Rectal smooth muscle tissue (tissue), 1 donor: ENCODE measurements around the gene SH2D1A.
A peak's percentile ranks its signal among the peaks of the same experiment; 100 is the strongest.
"Not testable (repeated sequence)": the region's sequence is repeated elsewhere in the genome, so short reads cannot be mapped to it uniquely, and the experiment has no call there.

ENCODE experiments used
- H3K27ac ChIP-seq: one replicate; pipeline ENCODE4 v1.7.0; 2013; ENCODE audit warnings: low read depth, low read length, inconsistent platforms
- H3K27me3 ChIP-seq: one replicate; pipeline ENCODE4 v1.7.0; 2013; ENCODE audit warnings: low read length; ENCODE audit not compliant: control insufficient read depth, insufficient read depth
- H3K36me3 ChIP-seq: one replicate; pipeline ENCODE4 v1.7.0; 2013; ENCODE audit warnings: low read length; ENCODE audit not compliant: control insufficient read depth, insufficient read depth
- H3K4me1 ChIP-seq: one replicate; pipeline ENCODE4 v1.7.0; 2013; ENCODE audit warnings: low read length; ENCODE audit not compliant: control insufficient read depth, insufficient read depth
- H3K4me3 ChIP-seq: one replicate; pipeline ENCODE4 v1.7.0; 2013; ENCODE audit warnings: low read length
- H3K9ac ChIP-seq: one replicate; pipeline ENCODE4 v1.7.0; 2013; ENCODE audit warnings: low read length

SH2D1A gene

DNA sequence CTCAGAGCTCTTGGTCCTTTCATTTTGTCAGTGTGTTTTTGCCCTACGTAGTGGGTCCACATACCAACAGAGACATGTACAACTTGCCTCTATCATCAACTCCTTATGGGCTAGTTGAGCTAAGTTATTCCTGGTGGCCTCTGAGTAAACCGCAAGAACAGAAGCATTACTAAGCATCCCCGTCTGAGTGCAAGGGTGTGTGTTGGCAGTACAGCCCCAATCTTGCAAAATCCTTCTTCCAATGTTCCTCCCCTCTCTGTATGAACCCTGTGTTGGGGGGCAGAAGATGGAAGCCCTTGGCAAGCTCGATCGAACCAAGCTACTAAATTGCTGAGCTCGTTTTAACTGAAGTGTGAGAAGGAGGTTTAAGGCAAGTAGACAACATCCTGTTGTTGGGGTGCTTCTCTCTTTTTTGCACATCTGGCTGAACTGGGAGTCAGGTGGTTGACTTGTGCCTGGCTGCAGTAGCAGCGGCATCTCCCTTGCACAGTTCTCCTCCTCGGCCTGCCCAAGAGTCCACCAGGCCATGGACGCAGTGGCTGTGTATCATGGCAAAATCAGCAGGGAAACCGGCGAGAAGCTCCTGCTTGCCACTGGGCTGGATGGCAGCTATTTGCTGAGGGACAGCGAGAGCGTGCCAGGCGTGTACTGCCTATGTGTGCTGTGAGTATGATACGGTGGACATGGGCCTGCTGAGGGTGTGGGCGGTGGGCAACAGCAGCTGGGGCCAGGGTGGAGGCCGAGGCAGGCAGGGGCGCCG is at the start of gene SH2D1A:
Gene SH2D1A, plus strand, starts transcription at position 447 of the 760 bp plus-strand sequence. Its CDS starts 80 bp downstream, at position 527.
- Histone ChIP-seq H3K36me3 (no peaks in the 10 kb centered on the region), H3K4me1 (no peaks in the 10 kb centered on the region), H3K9ac (no peak within 1 kb of the TSS), H3K4me3 (peak within 1 kb of the TSS; percentile 29), H3K27ac (no peak within 1 kb of the TSS), H3K27me3 (no peaks in the 10 kb centered on the region)

DNA sequence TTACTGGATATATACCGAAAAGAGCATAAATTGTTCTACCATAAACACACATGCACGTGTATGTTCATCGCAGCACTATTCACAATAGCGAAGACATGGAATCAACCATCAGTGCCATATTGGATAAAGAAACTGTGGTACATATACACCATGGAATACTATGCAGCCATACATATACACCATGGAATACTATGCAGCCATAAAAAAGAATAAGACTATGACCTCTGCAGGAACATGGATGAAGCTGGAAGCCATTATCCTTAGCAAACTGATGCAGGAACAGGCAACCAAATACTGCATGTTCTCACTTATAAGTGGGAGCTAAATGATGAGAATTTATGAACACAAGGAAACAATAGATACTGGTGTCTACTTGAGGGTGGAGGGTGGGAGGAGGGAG is 47.0 kb upstream of the SH2D1A start:
- H3K36me3 ChIP-seq, H3K9ac ChIP-seq, H3K4me1 ChIP-seq, H3K27me3 ChIP-seq, H3K27ac ChIP-seq, H3K4me3 ChIP-seq: not testable (repeated sequence)

DNA sequence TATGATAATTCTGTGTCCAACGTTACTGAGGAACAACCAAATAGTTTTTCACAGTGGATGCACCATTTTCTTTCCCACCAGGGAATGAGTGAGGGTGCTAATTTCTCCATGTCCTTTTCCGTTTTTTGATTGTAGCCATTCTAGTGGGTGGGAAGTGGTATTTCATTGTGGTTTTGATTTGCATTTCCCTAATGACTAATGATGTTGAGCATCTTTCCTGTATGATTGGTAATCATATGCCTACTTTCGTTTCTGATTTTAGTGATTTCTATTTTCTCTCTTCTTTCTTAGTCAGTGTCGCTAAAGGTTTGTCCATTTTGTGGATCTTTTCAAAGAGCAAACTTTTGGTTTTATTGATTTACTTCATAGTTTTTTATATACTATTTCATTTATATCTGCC is 46.0 kb upstream of the SH2D1A start:
- Histone ChIP-seq H3K27ac (no peak overlapping the region), H3K9ac (no peak overlapping the region), H3K36me3 (no peaks in the 10 kb centered on the region), H3K4me1 (no peaks in the 10 kb centered on the region), H3K4me3 (no peak overlapping the region), H3K27me3 (no peaks in the 10 kb centered on the region)

DNA sequence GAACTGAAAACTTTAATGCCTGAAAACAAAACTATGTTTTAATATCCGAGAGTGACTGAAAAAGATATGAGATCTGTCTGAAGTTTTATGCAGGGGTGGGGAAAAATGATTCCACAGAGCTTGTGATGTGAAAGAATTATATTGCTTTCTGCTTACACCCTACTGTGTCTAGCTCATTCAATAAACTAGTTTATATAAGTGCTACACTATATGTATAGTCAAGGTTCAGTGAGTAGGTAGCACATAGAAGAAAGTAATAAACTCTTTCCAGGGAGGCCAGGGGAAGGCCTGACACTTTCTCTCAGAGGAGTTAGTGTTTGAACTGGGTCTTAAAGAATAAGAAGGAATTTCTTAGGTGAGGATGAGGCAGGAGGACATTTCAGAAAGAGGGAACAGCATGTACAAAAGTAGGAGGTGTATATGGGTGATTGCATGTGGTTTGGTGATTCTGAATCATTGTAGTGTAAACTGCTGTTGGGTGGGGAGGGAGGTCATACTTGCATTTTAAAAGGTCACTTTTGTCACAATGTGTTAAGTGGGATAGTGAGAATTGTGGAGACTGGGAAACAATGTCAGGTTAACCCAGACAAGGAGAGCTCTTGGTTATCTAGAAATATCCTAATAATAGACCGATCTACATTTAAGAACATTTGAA is 39.0 kb upstream of the SH2D1A start:
- Histone ChIP-seq H3K9ac (no peak overlapping the region), H3K4me1 (no peaks in the 10 kb centered on the region), H3K27me3 (no peaks in the 10 kb centered on the region), H3K4me3 (no peak overlapping the region), H3K36me3 (no peaks in the 10 kb centered on the region), H3K27ac (no peak overlapping the region)

DNA sequence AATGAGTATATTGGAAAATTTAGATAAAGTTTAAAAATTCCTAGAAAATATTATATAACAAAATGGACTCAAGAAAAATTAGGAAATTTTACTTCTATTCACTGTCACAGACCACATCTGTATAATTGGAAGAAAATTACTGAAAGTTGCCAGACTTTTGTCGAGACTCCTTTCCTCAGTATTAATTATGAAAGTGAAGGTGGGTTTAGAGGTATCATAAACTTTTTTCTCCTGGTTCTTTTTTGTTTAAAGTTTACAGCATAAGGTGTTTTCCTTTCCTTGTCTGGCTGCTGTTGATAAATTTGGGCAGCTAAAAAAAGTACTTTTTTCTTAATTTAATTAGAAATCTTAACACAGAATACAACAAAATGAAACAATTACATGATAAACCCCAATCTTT is 20.6 kb upstream of the SH2D1A start:
- H3K9ac ChIP-seq, result no peak overlapping the region
- no peaks in the 10 kb centered on the region for H3K27me3 ChIP-seq
- no peak overlapping the region for H3K4me3 ChIP-seq
- H3K4me1 ChIP-seq, result no peaks in the 10 kb centered on the region
- no peak overlapping the region for H3K27ac ChIP-seq
- H3K36me3 ChIP-seq, result no peaks in the 10 kb centered on the region

DNA sequence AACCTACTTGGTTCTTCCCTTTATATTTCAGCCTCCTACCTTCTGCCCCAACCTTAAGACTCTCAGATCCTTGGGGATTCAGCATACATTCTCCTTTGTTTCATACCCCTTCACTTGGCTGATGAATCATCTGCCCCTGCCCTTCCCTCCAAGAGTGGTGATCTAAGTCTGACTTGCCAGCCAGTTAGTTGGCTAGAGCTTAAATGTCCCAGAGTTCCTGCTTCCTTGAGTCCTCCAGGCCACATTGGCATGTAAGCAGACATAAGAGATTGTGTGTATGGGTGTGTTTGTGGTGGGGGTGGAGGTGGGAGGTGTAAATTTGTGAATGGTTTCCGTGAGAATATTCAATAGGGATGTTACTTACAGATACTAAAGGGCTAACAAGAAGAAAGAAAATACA is 17.6 kb upstream of the SH2D1A start:
- Histone ChIP-seq H3K4me1 (no peaks in the 10 kb centered on the region), H3K9ac (no peak overlapping the region), H3K27ac (no peak overlapping the region), H3K27me3 (no peaks in the 10 kb centered on the region), H3K36me3 (no peaks in the 10 kb centered on the region), H3K4me3 (no peak overlapping the region)

DNA sequence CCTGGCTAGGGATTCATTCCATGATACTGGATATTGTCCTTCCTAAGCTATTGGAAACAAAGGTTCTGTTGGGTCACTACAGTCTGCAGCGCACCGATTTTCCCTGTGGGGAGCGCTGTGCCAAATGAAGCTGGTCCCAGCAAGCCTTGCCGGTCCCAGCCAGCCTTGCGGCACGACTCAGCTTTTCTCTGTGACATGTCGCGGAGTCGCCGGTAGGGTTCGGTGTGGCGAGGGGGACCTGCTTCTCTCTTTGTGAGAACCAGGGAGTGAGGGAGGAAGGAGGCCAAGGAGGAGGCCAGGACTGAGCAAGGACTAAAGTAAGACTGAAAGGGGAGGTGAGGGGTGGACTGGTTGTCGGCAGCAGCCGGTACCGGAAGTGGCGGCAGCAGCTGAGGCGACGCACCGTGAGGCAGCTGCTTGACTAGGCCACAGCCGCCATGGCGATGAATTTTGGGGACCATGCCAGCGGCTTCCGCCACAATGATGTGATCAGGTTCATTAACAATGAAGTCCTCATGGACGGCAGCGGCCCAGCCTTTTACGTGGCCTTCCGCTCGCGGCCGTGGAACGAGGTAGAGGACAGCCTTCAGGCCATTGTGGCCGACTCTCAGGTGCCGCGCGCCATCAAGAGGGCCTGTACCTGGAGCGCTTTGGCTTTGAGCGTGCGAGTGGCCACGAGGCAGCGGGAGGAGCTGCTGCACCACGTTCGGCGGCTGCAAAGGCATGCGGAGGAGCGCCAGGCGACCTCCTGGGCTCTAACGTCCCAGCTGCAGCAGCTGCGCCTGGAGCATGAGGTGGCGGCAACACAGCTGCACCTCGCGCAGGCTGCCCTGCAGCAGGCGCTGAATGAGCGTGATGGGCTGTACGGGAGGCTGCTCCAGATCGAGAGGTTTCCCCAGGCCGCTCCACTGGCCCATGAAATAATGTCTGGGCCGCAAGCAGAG is 13.6 kb upstream of the SH2D1A start, which contains the start of gene TEX13D:
Gene TEX13D, plus strand, starts transcription at position 180 of the 944 bp plus-strand sequence. Its CDS starts 258 bp downstream, at position 438.
- H3K27me3 ChIP-seq, result no peaks in the 10 kb centered on the region
- no peak within 1 kb of the TSS for H3K27ac ChIP-seq
- no peaks in the 10 kb centered on the region for H3K36me3 ChIP-seq
- H3K4me3 ChIP-seq, result no peak within 1 kb of the TSS
- H3K9ac ChIP-seq, result no peak within 1 kb of the TSS
- no peaks in the 10 kb centered on the region for H3K4me1 ChIP-seq

DNA sequence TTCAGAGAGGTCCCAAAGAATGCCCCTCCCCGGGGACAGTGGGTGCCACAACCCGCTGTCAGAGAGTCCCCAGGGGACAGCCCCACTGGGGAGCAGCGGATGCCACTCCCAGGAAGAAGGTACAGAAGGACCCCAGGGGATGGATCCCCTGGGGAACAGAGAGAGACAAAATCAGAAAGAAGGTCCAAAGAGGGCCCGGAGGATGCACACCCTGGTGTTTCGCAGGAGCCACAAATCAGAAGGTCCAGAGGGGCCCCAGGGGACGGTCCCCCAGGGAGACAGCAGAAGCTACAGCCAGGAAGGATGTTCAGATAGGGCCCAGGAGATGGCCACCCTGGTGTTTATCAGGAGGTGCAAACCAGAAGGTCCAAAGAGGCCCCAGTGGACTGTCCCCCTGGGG is 12.5 kb upstream of the SH2D1A start:
- H3K4me1 ChIP-seq, result no peaks in the 10 kb centered on the region
- no peaks in the 10 kb centered on the region for H3K36me3 ChIP-seq
- no peak overlapping the region for H3K27ac ChIP-seq
- no peaks in the 10 kb centered on the region for H3K27me3 ChIP-seq
- no peak overlapping the region for H3K9ac ChIP-seq
- no peak overlapping the region for H3K4me3 ChIP-seq

DNA sequence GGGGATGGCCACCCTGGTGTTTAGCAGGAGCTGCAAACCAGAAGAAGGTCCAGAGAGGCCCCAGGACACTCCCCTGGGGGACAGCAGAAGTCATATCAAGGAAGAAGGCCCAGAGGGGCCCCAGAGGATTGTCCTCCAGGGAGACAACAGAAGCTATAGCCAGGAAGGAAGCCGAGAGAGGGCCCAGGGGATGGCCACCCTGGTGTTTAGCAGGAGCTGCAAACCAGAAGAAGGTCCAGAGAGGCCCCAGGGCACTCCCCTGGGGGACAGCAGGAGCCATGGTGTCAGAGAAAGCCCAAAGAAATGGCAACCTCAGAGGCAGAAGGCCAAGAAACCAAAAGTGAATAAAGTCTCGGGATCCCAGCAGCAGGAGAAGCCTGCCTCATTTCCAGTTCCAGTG is 11.8 kb upstream of the SH2D1A start:
- H3K4me3 ChIP-seq, H3K9ac ChIP-seq, H3K27ac ChIP-seq, H3K4me1 ChIP-seq, H3K27me3 ChIP-seq, H3K36me3 ChIP-seq: not testable (repeated sequence)

DNA sequence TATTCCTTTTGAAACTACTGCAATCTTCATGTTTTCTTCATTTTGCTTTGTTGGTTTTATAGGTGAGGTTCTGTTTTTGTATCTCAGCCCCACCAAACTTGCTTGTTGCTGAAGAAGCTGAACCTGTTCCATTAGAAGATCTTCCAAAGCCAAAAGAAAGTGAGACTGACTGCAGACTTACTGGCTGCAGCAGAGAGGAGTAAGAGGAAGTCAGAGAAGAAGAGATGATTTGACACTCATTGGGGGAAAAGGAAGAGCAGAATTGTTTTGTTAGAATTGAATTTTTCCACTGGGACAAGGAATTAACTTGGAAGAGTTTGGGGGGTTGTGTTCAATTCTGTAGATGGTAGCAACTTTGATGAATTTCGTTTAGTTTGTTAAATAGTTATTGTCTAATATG is 10.8 kb upstream of the SH2D1A start:
- Histone ChIP-seq H3K36me3 (no peaks in the 10 kb centered on the region), H3K27ac (no peak overlapping the region), H3K27me3 (no peaks in the 10 kb centered on the region), H3K9ac (no peak overlapping the region), H3K4me3 (no peak overlapping the region), H3K4me1 (no peaks in the 10 kb centered on the region)

DNA sequence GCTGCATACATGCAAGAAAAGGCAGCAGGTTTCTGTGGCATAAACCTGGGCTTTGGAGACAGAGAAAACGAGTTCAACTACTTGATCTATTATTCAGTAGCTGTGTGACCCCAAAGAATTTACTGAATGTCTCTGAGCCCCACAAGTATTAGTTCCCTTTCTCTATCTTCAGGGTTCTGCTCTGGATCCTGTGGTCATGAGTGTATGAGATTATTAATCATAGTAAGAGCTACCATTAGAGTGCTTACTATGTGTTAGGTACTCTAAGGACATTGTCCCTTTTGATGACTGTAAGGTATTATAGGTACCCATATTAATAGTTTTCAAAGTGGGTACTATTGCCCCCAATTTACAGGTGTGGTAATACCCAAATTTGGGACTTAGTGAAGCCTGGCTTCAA is 8.4 kb upstream of the SH2D1A start:
- no peaks in the 10 kb centered on the region for H3K4me1 ChIP-seq
- H3K4me3 ChIP-seq, result no peak overlapping the region
- H3K27me3 ChIP-seq, result no peaks in the 10 kb centered on the region
- H3K27ac ChIP-seq, result no peak overlapping the region
- no peak overlapping the region for H3K9ac ChIP-seq
- H3K36me3 ChIP-seq, result no peaks in the 10 kb centered on the region

DNA sequence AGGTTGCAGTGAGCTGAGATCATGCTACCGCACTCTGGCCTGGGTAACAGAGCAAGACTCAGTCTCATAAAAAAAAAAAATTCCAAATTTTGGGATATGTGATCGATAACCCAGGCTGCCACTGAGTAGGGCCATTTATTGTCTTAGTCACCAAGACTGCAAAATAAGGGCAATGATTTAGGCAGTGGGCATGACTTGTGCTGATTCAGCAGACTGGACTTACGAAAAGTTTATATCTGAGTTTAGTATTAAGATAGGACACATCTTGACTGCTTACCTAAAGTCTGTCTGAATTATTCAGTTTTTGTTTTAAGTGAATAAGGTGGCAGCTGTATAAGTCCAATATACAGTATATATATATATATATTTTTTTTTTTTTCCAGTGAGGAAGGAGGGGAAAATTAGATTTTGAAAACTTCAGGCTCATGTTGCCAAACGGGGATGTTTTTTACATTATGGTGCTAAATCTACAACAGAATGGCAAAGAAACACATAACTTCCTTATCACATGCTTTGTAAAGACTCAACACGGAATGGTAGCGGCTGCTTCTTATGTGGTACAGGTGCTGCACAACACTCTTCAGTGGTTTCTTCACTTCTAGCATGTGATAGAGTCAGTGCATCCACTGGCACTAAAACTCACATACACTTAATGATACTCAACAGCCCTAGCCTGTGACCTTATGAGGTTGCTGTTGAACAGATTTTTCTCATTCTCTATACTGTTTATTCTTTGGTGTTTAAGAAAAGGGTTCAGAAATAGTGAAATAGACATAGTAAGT is 7.4 kb upstream of the SH2D1A start:
- no peaks in the 10 kb centered on the region for H3K36me3 ChIP-seq
- H3K27me3 ChIP-seq, result no peaks in the 10 kb centered on the region
- no peak overlapping the region for H3K4me3 ChIP-seq
- H3K27ac ChIP-seq, result no peak overlapping the region
- no peak overlapping the region for H3K9ac ChIP-seq
- no peaks in the 10 kb centered on the region for H3K4me1 ChIP-seq
